Left lung (tissue), 10 donors: Measurements from ENCODE around the gene SDF2L1. TPM values are rescaled to one million over a fixed set of nuclear protein-coding genes. Genes with fewer than 3 reads are reported as not detected.

ENCODE experiments used
- ATAC-seq: fragments of 200-7000 bp; cut with Tn5 transposase; one replicate; pipeline ENCODE4 v1.9.1; 2020; ENCODE audit warnings: moderate library complexity
- DNase-seq, 4 donors: peaks; one replicate each; pipeline ENCODE4 v3.0.0-alpha.2; 2013 to 2020
- H3K27ac ChIP-seq, 2 donors: fragments of 200-600 bp; sonication (generic) in 1 of 2; one replicate each; pipeline versions ENCODE4 v1.5.0 to v1.8.0; 2020 to 2021
- H3K27me3 ChIP-seq, 2 donors: fragments of 200-600 bp; sonication (generic) in 1 of 2; one replicate each; pipeline versions ENCODE4 v1.5.0 to v1.8.0; 2020 to 2021
- H3K36me3 ChIP-seq, 2 donors: fragments of 200-600 bp; sonication (generic) in 1 of 2; one replicate each; pipeline versions ENCODE4 v1.5.0 to v1.8.0; 2020 to 2021
- H3K4me1 ChIP-seq, 2 donors: fragments of 200-600 bp; one replicate each; pipeline ENCODE4 v1.8.0; 2021
- H3K4me3 ChIP-seq, 2 donors: fragments of 200-600 bp; sonication (generic) in 1 of 2; one replicate each; pipeline versions ENCODE4 v1.5.0 to v1.8.0; 2020 to 2021; ENCODE audit warnings: mild to moderate bottlenecking in 1 of 2
- H3K9me3 ChIP-seq, 2 donors: fragments of 200-600 bp; sonication (generic) in 1 of 2; one replicate each; pipeline versions ENCODE4 v1.5.0 to v1.8.0; 2020 to 2021
- intact Hi-C, 2 donors: fragments of 100-400 bp; cut with DNase I; formaldehyde crosslinking; loops; one replicate each; pipeline versions ENCODE4 v1.11.2 to v1.14.2; 2022
- polyA plus RNA-seq, 6 donors: library from polyadenylated mRNA; unstranded; fragments of 120-200 nt; gene quantifications; one replicate each; pipeline ENCODE4 v1.2.1, GENCODE V29; 2013; ENCODE audit not compliant: insufficient read length in 6 of 6
- total RNA-seq, 2 donors: library from RNA; stranded (reverse); fragmentation: NEBNext Ultra II Directional; extraction: Animal tissue kit (Norgen Biotek cat#: 25700); gene quantifications; one replicate each; pipeline ENCODE4 v1.2.1, GENCODE V29; 2021
- TF ChIP-seq, protein P1 (sequence below), 2 donors: fragments of 200-600 bp; sonication (generic) in 1 of 2; IDR thresholded peaks; one replicate each; pipeline versions ENCODE4 v1.5.0 to v1.8.0; 2021; ENCODE audit warnings: antibody characterized with exemption in 2 of 2
- donor health status: DM: no; HTN: yes; CAD: no.
- donor health status: DM: no; HTN: no; CAD: no.

Gene SDF2L1
- total and polyA plus RNA-seq, 8 donors: 11.9 to 82.1 (median 16.7) TPM

DNA sequence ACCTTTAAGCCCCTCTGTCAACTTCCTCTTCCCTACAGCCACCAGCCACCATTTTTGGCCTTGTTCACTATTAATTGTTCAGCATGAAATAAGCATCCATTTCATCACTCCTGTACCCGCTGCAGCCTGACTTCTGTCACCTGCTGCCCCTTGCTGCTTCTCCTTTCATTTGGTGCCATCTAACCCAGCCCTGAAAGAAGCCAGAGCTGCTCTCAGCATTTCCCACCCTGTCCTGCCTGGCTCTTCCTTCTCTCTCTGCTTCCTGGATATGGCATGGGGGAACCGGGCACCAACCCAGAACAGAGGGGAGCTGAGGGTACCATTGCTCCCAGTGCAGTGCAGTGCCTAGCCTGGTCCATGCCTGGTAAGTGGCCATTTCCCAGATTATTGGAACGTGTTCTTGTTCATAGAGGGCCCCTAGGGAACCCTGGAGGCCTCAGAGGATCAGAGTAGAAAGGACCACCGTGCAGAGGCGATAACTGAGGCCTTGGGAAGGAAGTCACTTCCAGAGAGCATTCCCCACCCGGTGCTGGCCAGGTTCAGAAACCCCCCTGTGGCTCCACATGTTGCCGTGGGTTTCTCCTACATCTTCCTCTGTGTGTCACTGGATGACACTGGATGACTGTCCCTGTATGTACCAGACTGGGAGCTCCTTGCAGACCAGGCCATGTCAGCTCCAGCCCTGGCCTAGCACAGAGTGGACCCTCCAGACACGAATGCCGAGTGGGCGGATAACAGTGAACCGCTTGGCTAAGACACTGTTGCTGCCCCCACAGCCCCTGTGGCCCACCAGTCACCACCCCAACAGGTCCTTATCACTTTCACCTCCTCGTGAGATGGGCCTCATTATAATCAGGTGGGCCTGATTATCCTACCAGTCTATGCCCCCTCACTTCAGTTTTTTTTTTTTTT, 17.0 kb upstream of the SDF2L1 start:
- Histone ChIP-seq H3K9me3 (no peaks in the 10 kb centered on the region), H3K4me1 (peaks cover 7 to 73% of the 10 kb centered on the region in 2 donors), H3K4me3 (no peak overlapping the region), H3K27ac (peak overlapping the region in 1 of 2 donors; percentile 37), H3K36me3 (peaks cover 0 to 38% of the 10 kb centered on the region in 2 donors), H3K27me3 (no peaks in the 10 kb centered on the region)
- intact Hi-C loops: no loop called here
- peak in 1 of 4 donors; percentile 40 for DNase-seq
- TF ChIP-seq, protein P1, sequence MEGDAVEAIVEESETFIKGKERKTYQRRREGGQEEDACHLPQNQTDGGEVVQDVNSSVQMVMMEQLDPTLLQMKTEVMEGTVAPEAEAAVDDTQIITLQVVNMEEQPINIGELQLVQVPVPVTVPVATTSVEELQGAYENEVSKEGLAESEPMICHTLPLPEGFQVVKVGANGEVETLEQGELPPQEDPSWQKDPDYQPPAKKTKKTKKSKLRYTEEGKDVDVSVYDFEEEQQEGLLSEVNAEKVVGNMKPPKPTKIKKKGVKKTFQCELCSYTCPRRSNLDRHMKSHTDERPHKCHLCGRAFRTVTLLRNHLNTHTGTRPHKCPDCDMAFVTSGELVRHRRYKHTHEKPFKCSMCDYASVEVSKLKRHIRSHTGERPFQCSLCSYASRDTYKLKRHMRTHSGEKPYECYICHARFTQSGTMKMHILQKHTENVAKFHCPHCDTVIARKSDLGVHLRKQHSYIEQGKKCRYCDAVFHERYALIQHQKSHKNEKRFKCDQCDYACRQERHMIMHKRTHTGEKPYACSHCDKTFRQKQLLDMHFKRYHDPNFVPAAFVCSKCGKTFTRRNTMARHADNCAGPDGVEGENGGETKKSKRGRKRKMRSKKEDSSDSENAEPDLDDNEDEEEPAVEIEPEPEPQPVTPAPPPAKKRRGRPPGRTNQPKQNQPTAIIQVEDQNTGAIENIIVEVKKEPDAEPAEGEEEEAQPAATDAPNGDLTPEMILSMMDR (IDR thresholded peaks at IDR 0.05): no peak
- no peak for ATAC-seq

DNA sequence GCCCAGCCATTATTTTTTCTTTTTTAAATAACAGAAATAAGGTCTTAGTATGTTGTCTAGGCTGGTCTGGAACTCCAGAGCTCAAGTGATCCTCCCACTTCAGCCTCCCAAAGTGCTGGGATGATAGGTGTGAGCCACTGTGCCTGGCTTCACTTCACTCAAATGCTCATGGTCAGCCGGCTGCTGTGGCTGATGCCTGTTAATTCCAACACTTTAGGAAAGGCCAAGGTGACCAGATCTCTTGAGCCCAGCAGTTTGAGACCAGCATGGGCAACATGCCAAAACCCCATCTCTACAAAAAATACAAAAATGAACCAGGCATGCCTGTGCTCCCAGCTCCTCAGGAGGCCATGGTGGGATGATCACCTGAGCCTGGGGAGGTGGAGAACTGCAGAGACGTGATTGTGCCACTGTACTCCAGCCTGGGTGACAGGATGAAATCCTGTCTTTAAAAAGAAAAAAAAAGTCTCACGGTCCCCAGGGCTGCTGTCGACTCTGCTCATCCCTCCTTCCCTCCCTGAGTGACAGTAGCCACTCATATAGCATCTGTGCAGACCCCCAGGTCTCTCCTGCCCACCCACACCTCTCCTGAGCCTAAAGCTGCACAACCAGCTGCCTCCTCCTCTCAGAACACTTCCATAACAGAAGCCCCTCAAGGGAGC, 15.9 kb upstream of the SDF2L1 start:
- Histone ChIP-seq H3K9me3 (no peaks in the 10 kb centered on the region), H3K36me3 (peaks cover 0 to 38% of the 10 kb centered on the region in 2 donors), H3K27ac (no peak overlapping the region), H3K4me1 (peaks cover 7 to 70% of the 10 kb centered on the region in 2 donors), H3K4me3 (no peak overlapping the region), H3K27me3 (no peaks in the 10 kb centered on the region)
- TF ChIP-seq, protein P1 (IDR thresholded peaks at IDR 0.05): no peak
- ATAC-seq (no peak), DNase-seq (peak in 1 of 4 donors; percentile 8)
- intact Hi-C loops: no loop called here

DNA sequence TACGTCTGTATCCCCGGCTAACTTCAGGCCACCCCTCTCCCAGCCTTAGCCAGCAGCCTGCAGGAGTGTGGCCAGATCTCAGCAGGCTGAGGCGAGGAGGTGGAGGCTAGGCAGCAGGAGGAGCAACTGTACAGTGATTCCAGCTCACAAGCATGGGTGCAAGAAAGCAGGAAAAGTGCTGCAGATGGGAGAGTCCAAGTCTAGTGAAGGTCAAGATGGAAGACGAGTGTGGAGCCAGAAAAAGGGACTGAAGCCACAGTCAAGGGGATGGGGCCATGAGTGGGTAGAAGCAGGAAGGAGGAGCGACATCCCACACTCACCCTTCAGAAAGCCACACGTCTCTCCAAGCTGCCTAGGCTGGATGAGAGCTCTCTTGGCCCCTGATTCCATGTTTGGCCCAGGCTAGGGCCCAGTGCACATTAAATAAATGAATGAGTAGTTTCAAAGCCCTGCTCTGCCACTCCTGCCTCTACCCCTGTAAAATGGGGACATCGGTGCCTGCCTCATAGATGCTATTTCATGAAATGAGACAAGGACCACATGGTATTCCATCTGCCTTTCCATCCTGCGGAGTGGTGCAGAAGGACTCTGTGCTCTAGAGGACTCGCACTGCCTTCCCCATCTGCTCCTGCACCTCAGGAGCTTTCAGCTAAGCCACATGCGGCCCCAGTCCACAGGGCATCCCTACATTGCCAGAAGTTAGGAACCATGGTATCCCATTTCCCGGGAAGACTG, 15.2 kb upstream of the SDF2L1 start:
- Histone ChIP-seq H3K4me1 (peaks cover 5 to 65% of the 10 kb centered on the region in 2 donors), H3K4me3 (no peak overlapping the region), H3K27ac (no peak overlapping the region), H3K27me3 (no peaks in the 10 kb centered on the region), H3K36me3 (peaks cover 0 to 38% of the 10 kb centered on the region in 2 donors), H3K9me3 (no peaks in the 10 kb centered on the region)
- ATAC-seq: no peak
- DNase-seq: peak in 1 of 4 donors; percentile 38
- intact Hi-C loops: no loop called here
- TF ChIP-seq, protein P1 (IDR thresholded peaks at IDR 0.05): no peak

DNA sequence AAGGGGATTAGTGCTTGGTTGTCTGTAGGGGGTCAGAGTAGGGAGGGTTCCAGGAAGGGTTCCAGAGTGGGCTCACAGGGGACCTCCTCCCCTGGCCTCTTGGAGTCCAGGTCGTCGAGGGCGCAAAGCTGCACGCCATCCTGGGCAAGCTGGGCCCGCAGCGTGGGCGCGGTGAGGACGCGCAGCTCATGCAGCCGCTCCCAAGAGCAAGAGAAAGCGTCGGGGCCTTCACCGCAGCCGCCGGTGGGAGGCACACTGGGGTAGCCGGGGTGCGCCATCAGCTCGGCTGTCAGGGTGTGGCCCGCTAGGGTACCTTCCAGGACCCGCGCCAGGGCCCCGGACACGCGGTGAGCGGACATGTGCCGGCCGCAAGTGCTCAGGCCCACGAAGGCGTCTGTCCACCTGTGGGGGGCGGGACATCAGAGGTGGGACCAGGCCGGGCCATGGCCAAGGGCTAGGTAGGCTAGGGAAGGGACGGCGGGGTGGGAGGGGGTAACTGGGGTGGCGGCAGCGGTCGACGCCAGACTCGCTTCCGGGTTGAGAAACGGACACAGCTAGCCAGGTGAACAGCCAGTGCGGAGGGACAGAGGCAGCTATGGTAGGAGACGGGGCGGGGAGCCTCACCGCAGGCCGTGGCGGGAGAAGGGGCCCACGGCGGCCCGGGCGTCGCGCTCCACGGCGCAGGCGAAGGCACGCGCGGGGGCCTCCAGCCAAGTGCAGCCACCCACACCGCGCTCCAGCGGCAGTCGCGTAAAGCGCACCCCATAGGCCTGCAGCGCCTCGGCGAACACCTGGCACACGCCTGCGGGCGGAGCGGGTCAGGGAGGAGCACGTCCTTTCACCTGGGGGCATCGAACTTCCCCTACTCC, 13.5 kb upstream of the SDF2L1 start:
- no peaks in the 10 kb centered on the region for H3K9me3 ChIP-seq
- TF ChIP-seq, protein P1 (IDR thresholded peaks at IDR 0.05): no peak
- H3K27ac ChIP-seq: peak overlapping the region in 1 of 2 donors; percentile 83
- peak in 1 of 4 donors; percentile 83 for DNase-seq
- peaks cover 0 to 21% of the 10 kb centered on the region in 2 donors for H3K36me3 ChIP-seq
- peaks cover 0 to 48% of the 10 kb centered on the region in 2 donors for H3K4me1 ChIP-seq
- peak overlapping the region; percentile 90 to 93 for H3K4me3 ChIP-seq
- intact Hi-C loops: no loop called here
- ATAC-seq: peak; percentile 6
- no peaks in the 10 kb centered on the region for H3K27me3 ChIP-seq
